Measurements from ENCODE around the gene PTPRE.

DNA sequence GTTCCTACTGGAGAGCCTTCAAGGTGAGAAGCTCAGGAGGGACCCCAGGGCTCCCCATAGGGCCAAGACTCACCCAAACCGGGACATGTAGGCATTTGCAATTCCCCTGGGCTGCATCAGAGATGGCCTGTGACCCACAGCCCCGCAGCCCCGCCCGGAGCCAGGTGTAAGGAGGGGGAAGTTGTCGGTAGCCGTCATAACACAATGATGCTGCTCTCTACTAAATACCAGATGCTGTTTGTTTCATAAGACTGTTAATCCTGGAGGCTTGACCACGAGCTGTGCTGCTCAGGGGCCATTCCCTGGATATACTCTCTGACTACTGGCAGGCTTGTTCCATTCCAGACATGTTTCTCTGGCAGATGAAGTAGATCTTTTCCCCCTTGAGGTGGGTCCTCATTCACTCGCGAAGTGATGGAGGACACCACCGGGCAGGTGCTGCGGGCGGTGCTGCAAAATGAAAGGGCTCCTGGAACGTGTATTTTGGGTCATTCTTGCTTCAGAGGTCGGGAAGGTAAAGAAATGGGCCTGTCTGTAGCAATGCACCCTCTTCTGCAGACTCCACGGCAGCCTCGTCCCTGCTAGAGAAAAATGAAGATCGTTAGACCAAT, 158.2 kb downstream of the PTPRE start:
- no peak for TF ChIP-seq ZNF565 (CRISPR knock-in tag; conservative IDR thresholded peaks at IDR 0.05; ENCODE audit: low read depth)
- no peak for TF ChIP-seq ZNF70 (CRISPR knock-in tag; IDR thresholded peaks at IDR 0.05)
- TF ChIP-seq BACH2 (CRISPR knock-in tag; IDR thresholded peaks at IDR 0.05; ENCODE audit: borderline replicate concordance) = no peak
- TF ChIP-seq, protein P1, sequence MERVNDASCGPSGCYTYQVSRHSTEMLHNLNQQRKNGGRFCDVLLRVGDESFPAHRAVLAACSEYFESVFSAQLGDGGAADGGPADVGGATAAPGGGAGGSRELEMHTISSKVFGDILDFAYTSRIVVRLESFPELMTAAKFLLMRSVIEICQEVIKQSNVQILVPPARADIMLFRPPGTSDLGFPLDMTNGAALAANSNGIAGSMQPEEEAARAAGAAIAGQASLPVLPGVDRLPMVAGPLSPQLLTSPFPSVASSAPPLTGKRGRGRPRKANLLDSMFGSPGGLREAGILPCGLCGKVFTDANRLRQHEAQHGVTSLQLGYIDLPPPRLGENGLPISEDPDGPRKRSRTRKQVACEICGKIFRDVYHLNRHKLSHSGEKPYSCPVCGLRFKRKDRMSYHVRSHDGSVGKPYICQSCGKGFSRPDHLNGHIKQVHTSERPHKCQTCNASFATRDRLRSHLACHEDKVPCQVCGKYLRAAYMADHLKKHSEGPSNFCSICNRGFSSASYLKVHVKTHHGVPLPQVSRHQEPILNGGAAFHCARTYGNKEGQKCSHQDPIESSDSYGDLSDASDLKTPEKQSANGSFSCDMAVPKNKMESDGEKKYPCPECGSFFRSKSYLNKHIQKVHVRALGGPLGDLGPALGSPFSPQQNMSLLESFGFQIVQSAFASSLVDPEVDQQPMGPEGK (CRISPR knock-in tag; IDR thresholded peaks at IDR 0.05; ENCODE audit: borderline replicate concordance) = no peak
- no peak for TF ChIP-seq OSR1 (CRISPR knock-in tag; IDR thresholded peaks at IDR 0.05)
- no peak for TF ChIP-seq RARB (CRISPR knock-in tag; IDR thresholded peaks at IDR 0.05)
- no peak for TF ChIP-seq GLIS3 (CRISPR knock-in tag; IDR thresholded peaks at IDR 0.05)
- TF ChIP-seq, protein P2, sequence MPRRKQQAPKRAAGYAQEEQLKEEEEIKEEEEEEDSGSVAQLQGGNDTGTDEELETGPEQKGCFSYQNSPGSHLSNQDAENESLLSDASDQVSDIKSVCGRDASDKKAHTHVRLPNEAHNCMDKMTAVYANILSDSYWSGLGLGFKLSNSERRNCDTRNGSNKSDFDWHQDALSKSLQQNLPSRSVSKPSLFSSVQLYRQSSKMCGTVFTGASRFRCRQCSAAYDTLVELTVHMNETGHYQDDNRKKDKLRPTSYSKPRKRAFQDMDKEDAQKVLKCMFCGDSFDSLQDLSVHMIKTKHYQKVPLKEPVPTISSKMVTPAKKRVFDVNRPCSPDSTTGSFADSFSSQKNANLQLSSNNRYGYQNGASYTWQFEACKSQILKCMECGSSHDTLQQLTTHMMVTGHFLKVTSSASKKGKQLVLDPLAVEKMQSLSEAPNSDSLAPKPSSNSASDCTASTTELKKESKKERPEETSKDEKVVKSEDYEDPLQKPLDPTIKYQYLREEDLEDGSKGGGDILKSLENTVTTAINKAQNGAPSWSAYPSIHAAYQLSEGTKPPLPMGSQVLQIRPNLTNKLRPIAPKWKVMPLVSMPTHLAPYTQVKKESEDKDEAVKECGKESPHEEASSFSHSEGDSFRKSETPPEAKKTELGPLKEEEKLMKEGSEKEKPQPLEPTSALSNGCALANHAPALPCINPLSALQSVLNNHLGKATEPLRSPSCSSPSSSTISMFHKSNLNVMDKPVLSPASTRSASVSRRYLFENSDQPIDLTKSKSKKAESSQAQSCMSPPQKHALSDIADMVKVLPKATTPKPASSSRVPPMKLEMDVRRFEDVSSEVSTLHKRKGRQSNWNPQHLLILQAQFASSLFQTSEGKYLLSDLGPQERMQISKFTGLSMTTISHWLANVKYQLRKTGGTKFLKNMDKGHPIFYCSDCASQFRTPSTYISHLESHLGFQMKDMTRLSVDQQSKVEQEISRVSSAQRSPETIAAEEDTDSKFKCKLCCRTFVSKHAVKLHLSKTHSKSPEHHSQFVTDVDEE (CRISPR knock-in tag; IDR thresholded peaks at IDR 0.05) = no peak
- TF ChIP-seq ARNTL (CRISPR knock-in tag; IDR thresholded peaks at IDR 0.05; ENCODE audit: borderline replicate concordance, low read depth) = no peak
- no peak for TF ChIP-seq ZFP3 (CRISPR knock-in tag; IDR thresholded peaks at IDR 0.05)

Measured in SK-N-SH treated with all-trans-retinoic acid at 6 μM for 48 hours (cell line).